GM18511 (cell line): ENCODE results near the gene TMC3.

Experiments
- ATAC-seq: cut with Tn5 transposase; IDR thresholded peaks from one replicate; pipeline ENCODE4 v1.9.1; 2021; ENCODE audit warnings: mild to moderate bottlenecking, moderate library complexity; ENCODE audit not compliant: unreplicated experiment

TMC3 gene

DNA sequence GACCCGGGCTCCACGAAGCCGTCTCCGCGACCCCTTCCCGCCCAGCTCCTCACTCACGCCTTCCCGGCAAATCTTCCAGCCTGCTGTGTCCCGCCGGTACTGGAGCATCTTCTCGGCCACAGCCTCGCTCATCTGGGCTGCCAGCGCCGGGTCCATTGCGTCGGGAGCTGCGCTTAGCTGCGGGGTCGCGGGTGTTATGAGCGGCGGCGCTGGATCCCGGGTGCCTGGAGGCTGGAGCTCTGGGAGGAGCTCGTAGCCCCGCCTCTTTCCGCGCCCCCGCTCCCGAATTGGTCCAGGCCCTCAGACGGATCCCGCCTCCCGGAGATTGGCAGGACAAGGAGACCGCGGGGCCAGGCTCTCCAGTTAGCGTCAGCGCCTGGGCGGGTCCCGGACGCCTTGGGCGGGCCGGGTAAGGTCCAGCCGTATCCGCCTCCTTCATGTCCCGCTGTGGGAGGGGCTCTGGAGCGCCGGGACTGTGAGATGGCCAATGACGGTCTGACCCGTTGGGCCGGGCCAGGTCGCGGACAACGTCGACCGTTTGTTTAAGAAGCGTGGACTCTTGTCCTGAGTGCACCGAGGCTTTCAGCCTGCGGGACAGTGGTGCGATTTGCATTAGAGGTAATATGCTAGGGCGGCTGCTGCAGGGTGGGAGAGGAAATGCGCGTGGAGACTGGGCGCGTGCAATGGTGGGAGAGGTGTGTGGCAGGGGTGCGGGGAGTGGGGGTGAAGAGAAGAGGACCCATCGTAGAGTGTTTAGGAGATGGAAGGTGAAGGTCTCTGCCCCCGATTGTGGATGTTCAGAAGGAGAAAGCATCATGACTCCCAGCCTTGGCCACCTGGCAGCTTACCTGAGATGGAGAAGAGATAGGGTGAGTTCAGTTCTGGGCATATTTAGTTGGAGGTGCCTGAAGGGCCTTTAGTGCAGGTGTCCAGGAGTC lies 49.8 kb downstream of the TMC3 start, which contains the start of gene STARD5:
Gene STARD5, minus strand, starts transcription at position 198 of the 938 bp plus-strand sequence. Its CDS starts 42 bp downstream, at position 156.
- ATAC-seq, result peak; percentile 99

DNA sequence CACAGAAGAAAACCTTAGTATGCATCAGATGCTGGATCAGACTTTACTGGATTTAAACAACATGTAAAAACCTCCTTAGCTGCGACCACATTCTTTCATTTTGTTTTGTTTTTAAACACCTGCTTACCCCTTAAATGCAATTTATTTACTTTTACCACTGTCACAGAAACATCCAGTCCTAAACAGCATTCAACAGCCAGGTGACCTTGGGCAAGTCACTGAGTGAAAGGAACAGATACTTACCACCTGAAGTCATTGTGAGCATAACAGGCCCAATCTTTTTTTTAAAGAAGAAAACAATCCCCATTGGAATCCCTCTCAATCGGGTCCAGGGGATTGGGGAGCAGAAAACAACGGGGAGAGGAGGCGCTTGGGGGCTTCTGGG lies 50.5 kb downstream of the TMC3 start:
- peak; percentile 26 for ATAC-seq

- ATAC-seq, result no peak
These were observed 51.2 kb downstream of the TMC3 start for GRCh38 chr15:81322676-81323253.

GRCh38 chr15:81321667-81322066 lies 52.3 kb downstream of the TMC3 start:
- no peak for ATAC-seq

- no peak for ATAC-seq
These were observed 56.4 kb downstream of the TMC3 start for GRCh38 chr15:81317642-81318017.

- ATAC-seq, result no peak
These were observed 57.7 kb downstream of the TMC3 start for GRCh38 chr15:81316267-81316666.

DNA sequence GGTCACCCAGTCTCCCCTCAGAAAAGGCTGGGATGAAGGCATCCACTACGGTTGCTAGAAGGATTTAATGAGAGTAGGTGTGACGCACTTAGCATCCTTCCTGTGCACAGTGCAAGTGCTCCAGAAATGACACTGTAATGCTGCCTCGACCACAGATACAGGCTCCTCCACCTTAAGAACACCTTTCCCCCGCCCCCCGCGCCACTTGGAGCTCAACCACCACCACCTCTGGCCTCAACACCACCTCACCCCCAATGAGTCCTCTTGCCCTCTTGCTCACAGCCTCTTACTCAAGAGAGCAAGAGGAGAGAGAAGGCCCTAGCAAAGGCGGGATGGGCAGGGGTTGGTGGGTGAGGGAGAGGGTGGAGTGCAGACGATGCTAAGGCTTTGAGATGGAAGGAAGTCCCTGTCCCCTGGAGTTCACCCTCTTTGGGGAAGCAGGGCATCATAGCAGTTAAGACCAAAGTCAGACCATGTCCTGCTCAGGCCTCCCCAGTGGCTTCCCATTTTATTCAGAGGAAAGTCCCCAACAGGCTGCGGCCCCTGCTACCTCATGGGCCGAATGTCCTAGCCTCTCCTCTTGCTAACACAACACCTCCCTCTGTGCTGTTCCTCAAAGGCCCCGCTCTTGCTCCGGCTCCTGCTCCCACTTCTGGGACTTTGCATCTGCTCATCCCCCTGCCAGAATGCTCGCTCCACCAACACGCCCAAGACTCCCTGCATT lies 58.4 kb downstream of the TMC3 start:
- no peak for ATAC-seq

DNA sequence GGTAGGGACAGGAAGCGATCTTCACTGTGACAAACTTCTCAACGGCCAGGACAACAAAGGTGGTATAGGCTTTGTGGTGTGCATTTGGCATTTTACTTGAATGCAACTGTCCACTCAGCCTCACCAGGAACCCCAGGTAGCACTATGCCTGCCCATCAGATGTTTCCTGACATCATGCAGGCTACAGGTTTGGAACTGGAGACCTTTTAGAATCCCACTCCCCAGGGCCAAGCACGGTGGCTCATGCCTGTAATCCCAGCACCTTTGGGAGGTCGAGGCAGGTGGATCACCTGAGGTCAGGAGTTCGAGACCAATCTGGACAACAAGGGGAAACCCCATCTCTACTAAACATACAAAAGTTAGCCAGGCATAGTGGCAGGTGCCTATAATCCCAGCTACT lies 59.6 kb downstream of the TMC3 start:
- ATAC-seq, result no peak

GRCh38 chr15:81313686-81314085 lies 60.3 kb downstream of the TMC3 start:
- no peak for ATAC-seq

- ATAC-seq, result no peak
These were observed 61.0 kb downstream of the TMC3 start for GRCh38 chr15:81312790-81313543.

- ATAC-seq, result peak; percentile 63
These were observed 62.1 kb downstream of the TMC3 start for GRCh38 chr15:81311752-81312464.

DNA sequence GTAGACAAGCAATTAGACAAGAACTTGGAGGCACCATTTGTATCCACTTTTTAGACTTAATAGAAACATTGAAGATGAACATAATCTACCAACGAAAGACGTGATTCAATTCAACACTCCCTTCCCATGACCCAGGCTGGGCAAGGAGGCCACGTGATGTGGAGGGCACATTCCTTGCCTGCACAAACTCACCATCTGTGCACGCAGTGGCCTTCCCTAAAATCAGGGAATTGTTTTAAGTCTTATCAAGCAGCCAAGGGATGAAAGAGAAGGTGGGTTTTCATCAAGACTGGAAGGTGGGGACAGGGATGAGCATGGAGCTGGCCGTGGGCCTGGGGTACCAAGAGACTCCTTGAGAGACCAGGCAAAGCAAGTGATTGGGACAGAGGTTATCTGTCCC lies 63.5 kb downstream of the TMC3 start:
- no peak for ATAC-seq

- no peak for ATAC-seq
These were observed 64.2 kb downstream of the TMC3 start for GRCh38 chr15:81309647-81310450.

DNA sequence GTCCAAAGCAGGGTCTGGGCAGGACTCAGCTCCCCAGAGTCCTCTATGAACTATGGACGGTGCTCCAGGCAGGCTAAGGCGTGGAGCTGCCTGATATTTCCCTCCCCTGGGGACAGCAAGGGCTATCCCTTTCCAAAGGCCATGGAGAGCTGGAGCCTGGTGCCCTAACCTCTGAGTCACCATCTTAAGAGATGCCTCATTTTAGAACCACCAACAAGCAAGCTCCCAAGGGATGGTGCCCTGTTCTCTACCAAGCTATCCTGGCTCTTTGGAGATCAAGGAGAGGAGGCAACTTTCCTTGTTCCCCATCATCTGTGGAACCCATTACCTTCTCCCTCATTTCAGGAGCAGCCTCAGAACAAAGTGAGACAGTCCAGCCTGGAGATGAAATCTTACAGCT lies 65.8 kb downstream of the TMC3 start:
- ATAC-seq, result no peak

DNA sequence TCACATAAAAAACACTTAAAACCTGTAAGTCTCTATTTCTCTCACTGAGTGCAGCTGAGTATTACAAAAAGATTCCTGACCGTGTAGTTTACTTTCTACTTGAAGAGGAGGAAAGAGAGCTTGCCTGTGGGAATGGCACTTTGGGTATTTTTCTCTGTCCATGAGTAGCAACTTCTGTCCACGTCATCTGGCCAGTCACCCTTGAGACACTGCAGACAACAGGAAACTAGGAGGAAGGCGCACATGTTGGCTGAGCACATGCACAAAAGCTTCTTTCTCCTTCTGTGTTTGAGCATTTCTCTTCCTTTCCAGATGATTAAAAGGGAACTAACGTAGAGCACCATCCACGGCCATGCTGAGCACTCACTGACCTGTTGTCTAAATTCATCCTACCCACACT lies 69.8 kb downstream of the TMC3 start:
- no peak for ATAC-seq

DNA sequence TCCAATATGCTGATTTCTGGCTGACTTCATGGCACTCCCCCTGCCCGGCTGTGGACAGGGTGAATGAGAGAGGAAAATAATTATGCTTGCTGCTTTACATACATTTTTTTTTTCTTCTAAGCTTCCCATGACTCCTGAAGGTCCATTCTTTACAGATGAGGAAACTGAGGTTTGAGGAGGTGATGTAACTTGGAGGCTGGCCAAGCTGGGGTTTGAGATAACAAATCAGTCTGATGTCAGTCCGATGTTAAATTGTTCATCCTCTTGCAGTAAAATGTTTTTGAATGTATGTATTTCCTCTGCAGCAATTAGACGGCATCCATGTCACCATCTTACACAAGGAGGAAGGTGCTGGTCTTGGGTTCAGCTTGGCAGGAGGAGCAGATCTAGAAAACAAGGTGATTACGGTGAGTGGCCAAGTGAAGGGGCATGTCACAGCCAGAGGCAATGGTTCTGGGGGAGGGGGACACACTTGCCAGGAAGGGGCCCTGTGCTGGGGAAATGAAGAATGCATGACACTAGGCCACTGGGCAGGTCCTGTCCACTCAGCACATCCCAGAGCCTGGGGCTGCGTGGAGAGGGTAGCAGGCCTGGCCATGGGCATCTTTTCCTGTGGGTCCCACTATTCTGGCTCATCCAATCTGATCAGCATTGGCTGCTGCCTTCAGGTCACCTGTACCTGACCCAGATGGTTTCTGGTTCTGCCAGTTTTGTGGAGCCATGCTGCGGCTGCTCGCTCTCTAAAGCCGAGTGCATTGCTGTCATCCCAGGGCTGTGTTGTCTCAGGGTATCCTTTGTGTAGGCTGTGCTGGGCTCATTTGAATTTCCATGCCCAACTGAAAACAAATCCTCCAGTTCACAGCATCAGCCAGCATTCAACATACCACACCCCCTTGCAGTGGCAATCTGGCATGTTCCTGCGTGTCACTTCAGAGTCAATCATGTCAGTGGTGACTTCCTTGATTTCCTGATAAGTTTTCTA lies 70.5 kb downstream of the TMC3 start:
- ATAC-seq, result no peak

GRCh38 chr15:81302701-81303109 lies 71.3 kb downstream of the TMC3 start:
- peak; percentile 21 for ATAC-seq

GRCh38 chr15:81301815-81302399 lies 72.1 kb downstream of the TMC3 start:
- peak; percentile 79 for ATAC-seq
